Measurements from ENCODE around the gene NEK10.

- no peak for TF ChIP-seq CTCF (IDR thresholded peaks at IDR 0.05)
- TF ChIP-seq POLR2A (IDR thresholded peaks at IDR 0.05), result no peak
Measured at GRCh38 chr3:27194861-27195483, 174.2 kb downstream of the NEK10 start.

All from lower leg skin (tissue), 3 donors.